Measurements from ENCODE around the gene ATAD2B. TPM values are rescaled to one million over a fixed set of nuclear protein-coding genes. Genes with fewer than 3 reads are reported as not detected.
"Not testable (repeated sequence)": the region's sequence is repeated elsewhere in the genome, so short reads cannot be mapped to it uniquely, and the experiment has no call there.

The ATAD2B gene
- total RNA-seq, 1 donor from 2014 or later, result 22.9 TPM

GRCh38 chr2:23751747-23752265 lies 175.1 kb downstream of the ATAD2B start:
- DNase-seq (ENCODE audit: low read depth), result no peak

DNA sequence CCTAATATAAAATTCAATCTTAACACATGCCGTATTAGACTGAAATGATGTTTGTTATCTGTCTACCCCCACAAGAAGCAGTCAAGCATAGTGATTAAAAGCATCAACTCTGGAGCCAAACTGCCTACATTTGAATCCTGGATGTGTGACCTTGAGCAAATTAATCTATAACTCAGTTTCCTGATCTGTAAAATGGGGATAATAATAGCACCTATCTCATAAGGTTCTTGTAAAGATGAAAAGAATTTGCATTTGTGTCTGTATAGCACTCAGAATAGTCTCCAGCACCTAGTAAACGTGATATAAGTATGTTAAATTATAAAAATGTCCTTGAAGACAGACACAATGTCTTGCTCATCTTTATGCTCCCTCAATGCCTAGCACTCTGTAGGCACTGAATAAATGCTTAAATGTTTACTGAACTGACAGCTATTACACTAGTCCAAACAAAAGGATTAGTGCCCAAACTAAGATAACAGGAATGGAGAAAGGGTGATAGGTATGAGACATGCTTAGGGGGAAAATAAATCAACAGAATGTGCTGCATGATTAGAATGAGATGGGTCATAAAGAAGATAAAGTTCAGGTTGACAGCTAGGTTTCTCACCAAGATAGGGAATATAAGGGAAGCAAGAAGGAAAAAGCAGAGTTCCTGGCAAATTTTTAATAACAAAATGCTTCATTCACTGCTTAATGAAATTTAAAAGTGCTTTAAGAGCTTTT lies 180.6 kb downstream of the ATAD2B start:
- DNase-seq (ENCODE audit: low read depth), result no peak

- peak; percentile 95 for DNase-seq (ENCODE audit: low read depth)
Measured at GRCh38 chr2:23745726-23746105, 181.2 kb downstream of the ATAD2B start.

DNA sequence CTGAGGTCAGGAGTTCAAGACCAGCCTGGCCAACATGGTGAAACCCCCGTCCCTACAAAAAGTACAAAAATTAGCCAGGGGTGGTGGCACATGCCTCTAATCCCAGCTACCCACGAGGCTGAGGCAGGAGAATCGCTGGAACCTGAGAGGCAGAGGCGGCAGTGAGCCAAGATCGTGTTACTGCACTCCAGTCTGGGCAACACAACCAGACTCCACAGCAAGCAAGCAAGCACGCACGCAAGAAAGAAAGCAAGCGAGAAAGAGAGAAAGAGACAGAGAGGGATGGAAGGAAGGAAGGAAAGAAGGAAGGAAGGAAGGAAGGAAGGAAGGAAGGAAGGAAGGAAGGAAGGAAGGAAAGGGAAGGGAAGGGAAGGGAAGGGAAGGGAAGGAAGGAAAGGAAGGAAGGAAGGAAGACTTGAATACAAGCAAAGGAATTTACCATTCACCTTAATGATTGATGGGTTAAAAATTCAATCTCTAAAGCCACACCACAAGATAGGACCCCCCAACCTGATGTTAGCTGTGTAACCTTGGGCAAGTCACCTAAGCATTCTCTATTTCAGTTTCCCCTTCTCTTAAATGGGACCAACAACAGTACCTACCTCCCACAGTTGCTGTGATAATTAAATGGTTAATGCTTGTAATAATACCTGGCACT lies 181.7 kb downstream of the ATAD2B start:
- DNase-seq (ENCODE audit: low read depth), result peak; percentile 44

GRCh38 chr2:23736783-23737182 lies 190.1 kb downstream of the ATAD2B start:
- DNase-seq (ENCODE audit: low read depth), result not testable (repeated sequence)

DNA sequence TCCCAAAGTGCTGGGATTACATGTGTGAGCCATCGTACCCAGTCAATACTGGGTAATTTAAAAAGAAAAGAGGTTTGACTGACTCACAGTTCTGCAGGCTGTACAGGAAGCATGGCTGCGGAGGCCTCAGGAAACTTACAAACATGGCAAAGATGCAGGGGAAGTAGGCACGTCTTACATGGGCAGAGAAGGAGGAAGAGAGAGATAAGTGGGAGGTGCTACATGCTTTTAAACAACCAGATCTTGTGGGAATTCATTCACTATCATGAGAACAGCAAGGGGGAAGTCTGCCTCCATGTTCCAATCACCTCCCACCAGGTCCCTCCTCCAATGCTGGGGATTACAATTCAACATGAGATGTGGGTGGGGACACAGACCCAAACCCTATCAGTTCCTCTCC lies 192.5 kb downstream of the ATAD2B start:
- DNase-seq (ENCODE audit: low read depth), result no peak

GRCh38 chr2:23723029-23723428 lies 203.9 kb downstream of the ATAD2B start:
- DNase-seq (ENCODE audit: low read depth), result not testable (repeated sequence)

DNA sequence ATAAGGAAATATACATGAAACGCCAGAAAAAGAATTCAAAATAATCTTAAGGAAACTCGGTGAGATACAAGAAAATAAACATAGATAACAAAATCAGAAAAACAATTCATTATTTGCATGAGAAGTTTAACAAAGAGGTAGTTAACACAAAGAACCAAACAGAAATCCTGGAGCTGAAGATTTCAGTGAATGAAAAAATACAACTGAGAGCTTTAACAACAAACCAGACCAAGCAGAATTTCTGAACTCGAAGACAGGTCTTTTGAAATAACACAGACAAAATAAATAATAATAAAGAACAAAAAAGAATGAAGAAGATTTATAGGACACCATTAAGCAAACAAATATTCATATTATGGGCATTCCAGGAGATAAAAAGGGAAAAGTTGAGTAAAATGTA lies 204.7 kb downstream of the ATAD2B start:
- DNase-seq (ENCODE audit: low read depth), result no peak

DNA sequence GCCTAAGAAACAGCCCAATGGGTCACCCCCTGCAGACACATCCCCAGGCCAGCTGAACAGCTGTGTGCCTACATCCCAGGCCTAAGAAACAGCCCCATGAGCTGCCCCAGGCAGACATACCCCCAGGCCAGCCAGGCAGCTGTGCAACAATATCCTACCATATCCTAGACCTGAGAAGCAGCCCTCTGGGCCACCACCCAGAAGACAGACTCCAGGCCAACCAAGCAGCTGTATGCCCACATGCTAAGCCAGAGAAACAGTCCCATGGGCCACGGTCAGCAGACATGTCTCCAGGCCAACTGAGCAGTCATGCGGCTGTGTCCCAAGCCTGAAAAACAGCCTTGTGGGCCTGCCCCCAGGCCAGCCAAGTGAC lies 205.5 kb downstream of the ATAD2B start:
- peak; percentile 26 for DNase-seq (ENCODE audit: low read depth)

DNA sequence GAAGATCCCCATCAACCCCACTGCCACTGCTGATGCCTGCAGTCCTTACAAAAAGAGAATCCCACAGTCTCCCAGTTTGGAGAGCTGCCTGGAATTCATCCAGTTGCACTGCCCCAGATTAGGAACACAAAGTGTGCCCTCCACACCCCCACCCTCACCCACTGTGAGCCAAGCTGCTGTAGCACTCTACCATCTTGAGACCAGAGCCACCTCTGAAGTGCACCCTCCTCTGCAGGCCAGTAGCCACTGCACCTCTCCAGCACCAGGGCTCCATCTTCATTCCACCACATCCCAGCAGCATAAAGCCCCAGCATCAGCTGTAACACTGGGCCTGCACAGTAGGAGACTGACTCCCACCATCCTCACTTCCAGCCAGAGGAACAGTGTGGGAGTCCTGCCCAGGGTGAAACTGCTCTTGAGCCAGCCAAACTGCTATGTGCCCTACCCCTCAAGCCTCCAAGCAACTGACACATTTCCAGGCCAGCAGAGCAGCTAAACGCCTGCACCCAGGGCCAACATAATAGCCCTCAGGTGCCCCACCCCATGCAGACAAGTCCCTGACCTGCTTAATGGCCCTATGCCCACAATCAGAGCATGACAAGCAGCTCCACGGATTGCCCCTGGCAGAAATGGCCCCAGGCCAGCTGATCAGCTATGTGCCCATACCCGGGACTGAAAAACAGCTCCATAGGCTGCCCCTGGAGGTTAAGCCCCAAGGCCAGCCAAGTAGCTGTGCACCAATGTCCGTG lies 206.0 kb downstream of the ATAD2B start:
- no peak for DNase-seq (ENCODE audit: low read depth)

DNA sequence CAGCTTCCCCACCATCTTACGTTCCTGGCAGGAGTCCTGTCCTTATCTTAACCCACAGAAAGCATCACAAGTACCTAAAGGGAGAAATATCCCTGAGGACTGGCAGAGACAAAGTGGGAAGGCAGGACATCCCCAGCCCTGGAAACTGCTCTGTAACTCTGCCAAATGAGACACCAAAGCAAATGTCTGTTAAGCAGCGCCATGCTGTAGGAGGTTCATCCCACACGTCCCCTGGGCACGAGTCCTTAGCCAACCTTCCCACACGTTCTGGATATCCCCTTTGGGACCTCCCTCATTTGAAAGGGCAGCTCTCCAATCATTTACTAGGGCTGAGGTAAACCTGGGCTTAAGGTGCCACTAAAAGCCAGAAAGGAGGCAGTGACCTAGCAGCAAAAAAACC lies 207.2 kb downstream of the ATAD2B start:
- DNase-seq (ENCODE audit: low read depth), result no peak

DNA sequence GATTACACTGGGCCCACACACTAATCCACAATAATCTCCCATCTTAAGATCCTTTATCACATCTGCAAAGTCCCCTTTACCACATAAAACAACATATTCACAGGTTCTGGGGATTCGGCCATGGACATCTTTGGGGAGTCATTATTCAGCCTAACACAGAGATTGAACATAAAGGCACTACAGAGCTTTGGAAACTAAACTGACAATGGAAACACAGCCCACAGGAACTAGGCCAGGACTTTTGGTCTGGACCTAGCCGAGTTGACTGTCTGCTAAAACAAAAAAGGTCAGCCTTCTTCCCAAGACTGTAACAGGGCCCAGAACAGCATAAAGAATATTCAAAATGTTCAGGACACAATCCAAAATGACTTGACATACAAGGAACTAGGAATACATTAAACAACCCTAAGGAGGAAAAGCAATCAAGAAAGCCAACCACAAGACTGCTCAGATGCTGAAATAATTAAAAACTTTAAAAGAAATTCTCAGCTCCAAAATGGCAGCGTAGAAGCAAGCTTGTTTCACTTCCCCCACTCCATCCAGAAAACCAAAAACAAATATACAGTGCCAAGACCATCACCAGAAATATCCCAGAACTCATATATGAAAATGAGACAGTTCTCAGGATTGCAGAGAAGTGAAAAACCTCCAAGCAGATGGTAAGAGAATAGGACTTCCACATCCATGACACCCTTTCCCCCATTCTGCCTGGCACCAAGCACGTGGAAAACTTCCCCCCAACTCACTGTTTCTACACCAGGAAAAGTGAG lies 207.8 kb downstream of the ATAD2B start:
- no peak for DNase-seq (ENCODE audit: low read depth)

GRCh38 chr2:23713351-23713750 lies 213.6 kb downstream of the ATAD2B start:
- no peak for DNase-seq (ENCODE audit: low read depth)

DNA sequence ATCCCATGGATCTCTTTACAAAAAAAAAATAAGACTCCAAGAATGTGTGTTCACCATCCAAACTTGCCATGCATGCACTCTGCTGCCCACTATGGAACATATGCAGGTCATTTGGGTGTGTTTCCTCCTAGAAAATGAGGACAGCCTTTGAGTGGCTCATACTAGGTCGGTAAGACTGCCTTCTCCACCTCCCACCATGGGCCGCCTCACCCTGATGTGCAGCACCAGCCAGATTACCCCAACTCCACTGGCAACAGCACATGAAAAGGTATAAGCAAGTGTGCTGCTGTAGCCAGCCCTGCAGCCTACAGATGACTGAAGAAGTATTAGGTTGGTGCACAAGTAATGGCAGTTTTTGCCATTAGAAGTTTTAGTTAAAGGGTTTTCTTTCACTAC lies 214.2 kb downstream of the ATAD2B start:
- no peak for DNase-seq (ENCODE audit: low read depth)

DNA sequence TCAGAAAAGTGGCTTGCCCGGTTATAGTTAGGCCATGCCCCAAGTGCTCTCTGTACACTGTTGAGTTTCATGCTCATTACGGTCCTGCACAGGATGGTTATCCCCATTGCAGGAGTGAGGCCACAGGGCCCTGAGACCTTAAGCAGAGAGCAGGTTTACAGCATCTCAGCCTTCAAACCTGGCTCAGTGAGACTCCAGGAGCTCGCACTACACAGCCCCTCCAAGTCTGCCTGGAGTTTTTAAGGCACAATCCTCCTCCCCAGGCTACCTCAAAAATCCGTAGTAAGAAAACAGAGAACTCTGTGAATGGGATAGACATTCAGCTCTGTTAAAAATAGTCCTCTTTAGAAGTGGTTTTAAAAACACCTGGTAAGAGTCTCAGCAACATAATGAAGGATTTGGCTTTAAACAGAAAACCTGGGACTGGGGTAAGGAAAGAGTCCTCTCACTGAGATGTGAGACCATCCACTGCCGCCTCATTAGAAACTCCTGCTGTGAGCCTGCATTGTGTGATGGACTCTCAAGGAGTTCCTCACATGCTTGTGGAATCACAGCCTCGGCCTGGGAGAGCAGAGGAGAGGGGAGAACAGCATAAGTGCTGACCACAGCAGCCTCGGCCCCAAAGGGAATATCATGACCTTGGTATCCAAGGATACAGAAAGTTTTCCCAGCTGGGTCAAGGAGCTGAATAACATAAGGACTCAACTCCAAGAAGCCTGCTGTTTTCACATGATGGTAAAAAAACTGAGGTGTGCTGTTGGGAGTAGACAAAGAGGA lies 214.8 kb downstream of the ATAD2B start:
- DNase-seq (ENCODE audit: low read depth), result peak; percentile 90

GRCh38 chr2:23709311-23709710 lies 217.6 kb downstream of the ATAD2B start:
- DNase-seq (ENCODE audit: low read depth), result no peak

DNA sequence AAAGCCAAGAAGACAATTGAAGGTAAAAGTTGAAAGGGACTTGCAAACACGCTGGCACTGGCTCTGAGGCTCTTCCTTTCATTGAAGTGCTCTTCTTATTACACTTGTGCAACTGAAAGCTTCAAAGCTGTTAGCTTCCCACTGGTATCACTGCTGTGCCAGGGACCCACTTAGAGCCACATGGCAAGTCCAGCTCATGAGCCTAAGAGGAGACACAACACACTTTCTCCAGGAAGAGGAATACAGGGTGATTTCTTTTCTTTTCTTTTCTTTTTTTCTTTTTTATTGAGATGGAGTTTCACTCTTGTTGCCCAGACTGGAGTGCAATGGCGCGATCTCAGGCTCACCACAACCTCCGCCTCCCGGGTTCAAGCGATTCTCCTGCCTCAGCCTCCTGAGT lies 218.2 kb downstream of the ATAD2B start:
- DNase-seq (ENCODE audit: low read depth), result no peak

GRCh38 chr2:23707096-23707495 lies 219.8 kb downstream of the ATAD2B start:
- DNase-seq (ENCODE audit: low read depth), result no peak

DNA sequence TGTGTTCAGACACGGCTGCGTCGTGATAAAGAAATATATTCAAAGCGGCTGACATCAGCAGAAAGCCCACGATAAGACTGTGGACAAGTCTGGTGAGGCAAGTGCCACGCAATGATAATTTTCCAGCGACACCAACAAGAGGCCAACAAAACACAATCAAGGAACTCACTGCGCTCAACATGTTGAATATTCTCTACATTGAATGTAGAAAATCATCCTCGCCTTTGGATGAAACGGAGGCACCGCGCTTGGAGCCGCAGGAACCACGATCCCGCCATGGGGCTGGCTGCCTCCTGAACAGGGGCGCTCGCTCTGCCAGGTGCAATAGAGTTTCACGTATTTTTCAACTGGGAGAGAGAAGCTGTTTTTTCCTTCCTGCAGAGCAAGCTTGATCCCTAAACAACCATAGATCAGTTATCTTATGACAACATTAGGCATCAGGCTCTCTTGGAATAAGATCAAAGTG lies 220.3 kb downstream of the ATAD2B start:
- no peak for DNase-seq (ENCODE audit: low read depth)

Data from myocyte (in vitro differentiated cells).